OCI-LY7 (cell line): ENCODE measurements around the gene RRAGC.

Experiments
- CTCF ChIP-seq: fragments of 200-600 bp; sonication (generic); conservative IDR thresholded peaks from 2 replicates; pipeline ENCODE4 v1.5.1; 2014; ENCODE audit warnings: mild to moderate bottlenecking, antibody characterized with exemption, low read length, moderate library complexity, mixed read lengths
- EZH2phosphoT487 ChIP-seq: fragments of 200-600 bp; sonication (generic); IDR thresholded peaks from 2 replicates; pipeline ENCODE4 v1.6.1; 2018; ENCODE audit warnings: low read depth, borderline replicate concordance, mild to moderate bottlenecking, mixed run types, antibody characterized with exemption, low read length, moderate library complexity, mixed read lengths

GRCh38 chr1:38896169-38896568 lies 36.6 kb upstream of the RRAGC start:
- no peak for TF ChIP-seq CTCF
- TF ChIP-seq EZH2phosphoT487: no peak
